Stimulated activated CD8-positive, alpha-beta memory T cell treated with anti-CD3 and anti-CD28 coated beads, Interleukin-2, amount 100 ng/mL, for 48 hours (primary cell): ENCODE measurements around the gene SCARB1.
"Not testable (repeated sequence)": the region's sequence is repeated elsewhere in the genome, so short reads cannot be mapped to it uniquely, and the experiment has no call there.

Experiments
- DNase-seq, 2 donors: peaks; one replicate each; pipeline ENCODE4 v3.0.0-alpha.2; 2020; ENCODE audit warnings: low read depth in 2 of 2

The SCARB1 gene, protein sequence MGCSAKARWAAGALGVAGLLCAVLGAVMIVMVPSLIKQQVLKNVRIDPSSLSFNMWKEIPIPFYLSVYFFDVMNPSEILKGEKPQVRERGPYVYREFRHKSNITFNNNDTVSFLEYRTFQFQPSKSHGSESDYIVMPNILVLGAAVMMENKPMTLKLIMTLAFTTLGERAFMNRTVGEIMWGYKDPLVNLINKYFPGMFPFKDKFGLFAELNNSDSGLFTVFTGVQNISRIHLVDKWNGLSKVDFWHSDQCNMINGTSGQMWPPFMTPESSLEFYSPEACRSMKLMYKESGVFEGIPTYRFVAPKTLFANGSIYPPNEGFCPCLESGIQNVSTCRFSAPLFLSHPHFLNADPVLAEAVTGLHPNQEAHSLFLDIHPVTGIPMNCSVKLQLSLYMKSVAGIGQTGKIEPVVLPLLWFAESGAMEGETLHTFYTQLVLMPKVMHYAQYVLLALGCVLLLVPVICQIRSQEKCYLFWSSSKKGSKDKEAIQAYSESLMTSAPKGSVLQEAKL

DNA sequence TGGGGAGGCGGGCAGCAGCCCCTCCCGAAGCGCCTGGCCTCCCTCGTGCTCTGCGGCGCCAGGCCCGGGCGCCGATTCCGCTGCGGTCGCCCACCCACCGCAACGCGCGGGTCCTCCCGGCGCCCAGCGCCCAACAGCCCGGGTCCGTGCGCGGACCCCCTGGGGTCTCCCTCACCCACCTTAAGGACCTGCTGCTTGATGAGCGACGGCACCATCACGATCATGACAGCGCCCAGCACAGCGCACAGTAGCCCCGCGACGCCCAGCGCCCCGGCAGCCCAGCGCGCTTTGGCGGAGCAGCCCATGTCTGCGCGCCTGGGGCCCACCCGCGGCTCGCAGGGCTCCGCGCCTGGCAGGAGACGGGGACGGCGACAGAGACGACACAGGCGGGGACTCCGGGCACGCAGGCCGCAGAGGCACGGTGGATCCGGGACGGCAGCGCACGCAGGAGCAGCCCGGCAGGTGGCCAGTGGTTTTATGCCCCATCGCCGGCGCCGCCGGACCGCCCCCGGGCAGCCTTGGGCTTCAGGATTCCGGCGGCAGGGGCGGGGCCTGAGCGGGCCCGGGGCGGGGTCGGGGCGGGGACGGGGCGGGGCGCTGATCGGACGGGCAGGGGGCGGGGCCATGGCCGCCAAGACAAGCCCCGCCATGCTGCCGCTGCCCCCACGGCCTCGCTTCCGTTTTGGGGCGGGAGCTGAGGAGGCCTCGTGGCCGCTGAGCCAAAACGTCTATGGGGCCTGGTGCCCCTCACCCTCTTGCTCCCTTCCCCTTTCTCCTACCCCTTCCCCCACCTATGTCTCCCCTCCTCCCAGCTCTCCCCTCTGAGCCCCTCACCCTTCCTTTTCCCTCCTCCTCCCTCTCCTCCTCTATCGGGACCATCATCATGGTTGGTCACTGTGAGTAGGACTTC, at the start of gene SCARB1:
TSS of gene SCARB1 (minus strand) at position 449 of the 910 bp plus-strand sequence. CDS start at position 305, 144 bp downstream.
- peak; percentile 70 to 76 for DNase-seq

DNA sequence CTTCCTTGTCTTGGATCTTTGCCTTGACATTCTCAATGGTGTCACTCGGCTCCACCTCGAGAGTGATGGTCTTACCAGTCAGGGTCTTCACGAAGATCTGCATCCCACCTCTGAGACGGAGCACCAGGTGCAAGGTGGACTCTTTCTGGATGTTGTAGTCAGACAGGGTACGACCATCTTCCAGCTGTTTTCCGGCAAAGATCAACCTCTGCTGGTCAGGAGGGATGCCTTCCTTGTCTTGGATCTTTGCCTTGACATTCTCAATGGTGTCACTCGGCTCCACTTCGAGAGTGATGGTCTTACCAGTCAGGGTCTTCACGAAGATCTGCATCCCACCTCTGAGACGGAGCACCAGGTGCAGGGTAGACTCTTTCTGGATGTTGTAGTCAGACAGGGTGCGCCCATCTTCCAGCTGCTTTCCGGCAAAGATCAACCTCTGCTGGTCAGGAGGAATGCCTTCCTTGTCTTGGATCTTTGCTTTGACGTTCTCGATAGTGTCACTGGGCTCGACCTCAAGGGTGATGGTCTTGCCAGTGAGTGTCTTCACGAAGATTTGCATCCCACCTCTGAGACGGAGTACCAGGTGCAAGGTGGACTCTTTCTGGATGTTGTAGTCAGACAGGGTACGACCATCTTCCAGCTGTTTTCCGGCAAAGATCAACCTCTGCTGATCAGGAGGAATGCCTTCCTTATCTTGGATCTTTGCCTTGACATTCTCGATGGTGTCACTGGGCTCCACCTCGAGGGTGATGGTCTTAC, 49.0 kb upstream of the SCARB1 start:
- DNase-seq = not testable (repeated sequence)

DNA sequence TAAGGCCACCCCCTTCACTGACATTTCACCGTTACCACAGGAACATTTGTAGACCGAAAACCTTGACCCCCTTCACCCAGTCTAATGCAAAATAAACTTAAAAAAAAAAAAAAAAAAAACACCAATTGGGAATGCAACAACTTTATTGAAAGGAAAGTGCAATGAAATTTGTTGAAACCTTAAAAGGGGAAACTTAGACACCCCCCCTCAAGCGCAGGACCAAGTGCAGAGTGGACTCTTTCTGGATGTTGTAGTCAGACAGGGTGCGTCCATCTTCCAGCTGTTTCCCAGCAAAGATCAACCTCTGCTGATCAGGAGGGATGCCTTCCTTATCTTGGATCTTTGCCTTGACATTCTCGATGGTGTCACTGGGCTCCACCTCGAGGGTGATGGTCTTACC, 47.9 kb upstream of the SCARB1 start:
- not testable (repeated sequence) for DNase-seq

DNA sequence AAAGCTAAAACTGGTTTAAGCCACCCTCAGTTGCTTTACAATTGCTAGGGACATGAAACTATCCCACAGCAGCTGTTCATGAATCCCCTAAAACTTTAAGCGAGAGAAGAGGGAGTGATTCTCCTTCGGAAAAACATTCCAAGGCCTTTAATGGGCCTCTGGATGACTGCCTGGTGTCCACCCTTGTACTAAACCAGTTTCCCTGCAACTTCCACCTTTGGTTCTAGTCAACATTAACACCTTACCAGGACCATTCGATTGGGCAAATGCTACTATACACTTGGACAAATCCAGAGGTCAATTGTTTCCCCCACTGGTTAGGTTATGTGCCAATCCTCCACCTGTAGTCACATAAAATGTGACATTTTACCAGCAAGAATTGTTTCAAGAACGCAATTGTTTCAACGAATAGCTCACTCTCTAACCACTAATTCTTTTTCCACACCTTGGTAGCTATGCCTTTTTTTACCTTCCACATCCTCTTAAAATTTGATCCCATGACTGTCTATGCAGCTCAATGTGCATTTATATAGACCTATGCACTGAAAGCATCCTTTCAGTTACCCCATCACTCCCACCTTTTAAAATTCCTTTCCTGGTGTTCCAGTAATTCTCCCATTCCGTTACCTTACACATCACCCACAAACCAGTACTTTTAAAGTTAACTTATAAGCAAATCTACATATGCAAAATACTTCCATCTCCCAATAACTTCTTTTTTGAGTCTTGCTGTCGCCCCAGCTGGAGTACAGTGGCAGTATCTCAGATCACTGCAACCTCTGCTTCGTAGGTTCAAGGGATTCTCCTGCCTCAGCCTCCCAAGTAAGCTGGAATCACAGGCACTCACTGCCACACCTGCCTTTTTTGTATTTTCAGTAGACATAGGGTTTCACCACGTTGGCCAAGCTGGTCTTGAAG, 47.2 kb upstream of the SCARB1 start:
- no peak for DNase-seq

DNA sequence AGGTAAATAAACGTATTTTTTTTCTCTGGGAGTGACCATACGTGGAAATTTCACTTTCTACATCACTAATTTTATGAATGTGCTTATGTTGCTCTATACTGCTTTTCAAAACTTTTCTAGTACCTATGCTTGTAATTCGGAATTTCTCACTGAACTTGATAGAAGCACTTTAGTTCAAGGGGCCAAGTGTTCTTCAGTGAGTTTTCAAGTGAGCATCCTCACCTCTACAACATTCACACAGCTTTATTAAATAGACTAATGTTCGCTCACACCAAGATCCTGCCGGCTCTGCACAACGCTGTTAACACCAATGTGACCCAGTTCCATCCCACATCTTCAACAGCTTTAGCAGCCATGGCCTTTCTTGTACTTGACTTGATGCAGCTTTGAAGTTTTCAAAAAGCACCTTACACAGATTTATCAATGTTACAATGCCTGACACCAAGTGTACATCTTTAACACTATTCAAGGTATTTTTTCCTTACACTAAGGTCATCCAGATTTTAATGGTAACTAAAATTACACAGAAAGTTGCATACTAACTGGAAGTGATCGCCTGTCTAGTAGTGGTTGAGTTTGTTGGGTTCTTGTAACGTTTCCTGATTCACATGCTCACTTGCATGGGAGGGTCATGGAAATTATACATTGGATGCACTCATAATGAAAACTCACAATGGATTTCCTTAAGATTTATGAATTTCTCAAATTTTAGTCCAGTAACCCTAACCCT, 46.3 kb upstream of the SCARB1 start:
- DNase-seq = no peak

DNA sequence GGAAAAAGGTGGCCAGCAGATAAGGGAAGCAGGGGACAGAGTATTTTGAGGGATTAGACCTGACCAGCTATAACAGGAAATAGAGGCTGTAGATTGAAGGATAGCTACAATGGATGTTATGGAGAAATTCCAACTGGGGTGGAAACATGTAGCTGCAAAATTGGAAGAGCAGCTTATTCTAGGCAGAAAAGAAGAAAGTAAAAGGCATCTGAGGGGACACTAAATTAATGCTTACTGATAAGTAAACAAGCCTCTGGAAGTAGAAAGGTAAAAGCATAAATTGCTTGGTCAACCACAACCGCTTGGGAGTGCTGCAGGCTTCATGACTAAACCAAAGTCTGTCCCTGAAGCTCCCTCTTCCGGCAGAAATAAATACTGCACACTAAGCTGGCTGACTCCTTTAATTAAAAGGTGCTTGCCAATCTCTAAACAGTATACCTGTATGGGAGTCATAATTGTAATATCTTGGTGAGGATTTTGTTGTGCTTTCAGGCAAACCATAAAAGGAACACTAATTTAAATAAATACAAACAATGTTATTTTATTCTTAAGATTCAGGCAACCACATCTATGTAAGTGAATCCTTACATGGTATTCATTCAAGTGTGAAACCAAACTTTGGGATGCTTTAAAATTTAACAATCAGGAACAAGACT, 43.1 kb upstream of the SCARB1 start:
- DNase-seq = peak in 1 of 2 donors; percentile 75

DNA sequence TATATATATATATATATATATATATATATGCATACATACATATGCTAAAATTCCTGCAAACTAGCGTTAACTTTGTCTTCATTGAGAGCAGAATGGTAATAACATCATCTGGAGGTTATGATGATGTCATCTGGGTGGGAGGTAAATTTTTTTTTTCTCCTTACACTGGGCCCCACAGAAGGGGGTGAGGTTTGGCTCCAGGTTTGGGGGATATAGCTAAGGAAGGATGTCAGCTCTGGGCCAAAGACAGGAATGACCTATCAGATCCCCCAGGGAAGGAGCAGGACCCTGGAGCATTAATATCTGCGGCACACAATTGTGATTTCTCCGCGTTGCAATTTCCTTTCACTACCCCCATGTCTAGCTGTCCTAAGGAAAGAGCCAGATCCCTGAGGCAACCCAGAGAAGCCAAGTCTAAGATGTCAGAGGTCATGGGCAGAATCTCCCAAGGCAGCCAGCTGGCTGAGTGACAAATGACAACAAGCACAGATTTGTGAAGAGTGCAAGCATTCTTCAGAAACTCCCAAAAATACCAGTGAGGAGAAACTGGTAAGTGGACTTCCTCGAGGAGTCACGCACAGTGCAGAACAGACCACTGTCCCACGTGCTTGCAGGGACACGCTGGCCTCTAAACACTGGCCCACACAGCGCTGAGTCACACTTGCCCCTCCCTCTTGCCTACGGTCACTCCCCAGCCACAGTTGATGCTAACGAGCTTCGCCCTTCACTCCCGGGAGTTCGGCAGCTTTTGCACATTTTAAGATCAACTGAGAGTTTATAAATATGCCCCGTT, 40.8 kb upstream of the SCARB1 start:
- no peak for DNase-seq

DNA sequence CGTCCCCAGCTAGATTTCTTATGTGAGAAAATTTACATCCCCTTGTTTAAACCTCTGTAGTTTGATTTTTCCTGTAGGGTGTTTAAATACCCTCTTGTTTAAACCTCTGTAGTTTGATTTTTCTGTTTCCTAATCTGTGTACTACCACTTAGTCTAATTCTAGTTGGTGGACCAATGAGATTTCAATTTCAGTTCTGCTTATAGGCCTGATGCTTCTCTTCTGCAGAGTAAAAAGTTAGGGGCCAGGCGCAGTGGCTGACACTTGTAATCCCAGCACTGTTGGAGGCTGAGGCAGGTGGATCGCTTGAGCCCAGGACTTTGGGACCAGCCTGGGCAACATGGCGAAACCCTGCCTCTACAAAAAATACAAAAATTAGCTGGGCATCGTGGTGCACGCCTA, 39.3 kb upstream of the SCARB1 start:
- DNase-seq = no peak

DNA sequence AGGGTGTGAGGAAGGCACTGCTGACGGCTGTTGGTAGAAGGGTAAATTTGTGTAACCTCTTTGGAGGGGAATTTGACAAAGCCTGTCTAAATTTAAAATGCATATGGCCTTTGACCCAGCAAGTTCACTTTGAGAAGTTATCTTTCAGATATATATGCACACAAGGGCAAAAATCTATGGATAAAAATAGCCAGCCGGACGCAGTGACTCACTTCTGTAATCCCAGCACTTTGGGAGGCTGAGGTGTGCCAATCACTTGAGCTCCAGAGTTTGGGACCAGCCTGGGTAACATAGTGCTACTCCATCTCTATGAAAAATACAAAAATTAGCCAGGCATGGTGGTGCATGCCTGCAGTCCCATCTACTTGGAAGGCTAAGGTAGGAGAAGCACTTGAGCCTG, 37.3 kb upstream of the SCARB1 start:
- no peak for DNase-seq

DNA sequence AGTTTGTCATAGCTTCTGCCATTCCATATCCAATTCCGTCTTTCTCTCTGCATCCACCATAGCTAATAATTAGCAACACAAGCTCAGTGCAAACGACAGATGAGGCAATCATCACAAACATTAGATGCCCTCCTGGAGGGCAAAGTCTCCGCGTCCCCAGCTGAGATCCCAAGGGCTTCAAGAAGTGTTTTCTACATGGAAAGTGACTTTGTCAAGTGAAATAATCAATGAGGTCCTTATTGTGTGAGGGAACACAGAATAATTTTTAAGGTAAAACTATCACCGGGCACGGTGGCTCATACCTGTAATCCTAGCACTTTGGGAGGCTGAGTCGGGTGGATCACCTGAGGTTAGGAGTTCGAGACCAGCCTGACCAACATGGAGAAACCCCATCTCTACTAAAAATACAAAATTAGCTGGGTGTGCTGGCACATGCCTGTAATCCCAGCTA, 36.7 kb upstream of the SCARB1 start:
- not testable (repeated sequence) for DNase-seq

DNA sequence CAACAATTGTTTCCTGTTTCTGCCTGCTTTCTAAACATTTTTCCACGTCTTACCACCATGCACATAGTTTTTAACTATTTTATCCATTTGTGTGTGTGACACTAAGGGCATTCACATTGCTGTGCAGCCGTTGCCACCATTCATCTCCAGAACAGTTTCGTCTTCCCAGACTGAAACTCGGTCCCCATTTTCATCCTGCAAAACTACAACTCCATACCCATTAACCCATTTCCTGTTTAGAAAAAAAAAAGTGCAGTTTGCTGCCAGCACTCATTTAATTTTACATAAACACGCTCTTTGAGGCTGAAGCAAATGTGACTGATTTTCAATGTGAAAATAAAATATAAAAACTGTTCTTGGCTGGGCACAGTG, 35.2 kb upstream of the SCARB1 start:
- DNase-seq = no peak

DNA sequence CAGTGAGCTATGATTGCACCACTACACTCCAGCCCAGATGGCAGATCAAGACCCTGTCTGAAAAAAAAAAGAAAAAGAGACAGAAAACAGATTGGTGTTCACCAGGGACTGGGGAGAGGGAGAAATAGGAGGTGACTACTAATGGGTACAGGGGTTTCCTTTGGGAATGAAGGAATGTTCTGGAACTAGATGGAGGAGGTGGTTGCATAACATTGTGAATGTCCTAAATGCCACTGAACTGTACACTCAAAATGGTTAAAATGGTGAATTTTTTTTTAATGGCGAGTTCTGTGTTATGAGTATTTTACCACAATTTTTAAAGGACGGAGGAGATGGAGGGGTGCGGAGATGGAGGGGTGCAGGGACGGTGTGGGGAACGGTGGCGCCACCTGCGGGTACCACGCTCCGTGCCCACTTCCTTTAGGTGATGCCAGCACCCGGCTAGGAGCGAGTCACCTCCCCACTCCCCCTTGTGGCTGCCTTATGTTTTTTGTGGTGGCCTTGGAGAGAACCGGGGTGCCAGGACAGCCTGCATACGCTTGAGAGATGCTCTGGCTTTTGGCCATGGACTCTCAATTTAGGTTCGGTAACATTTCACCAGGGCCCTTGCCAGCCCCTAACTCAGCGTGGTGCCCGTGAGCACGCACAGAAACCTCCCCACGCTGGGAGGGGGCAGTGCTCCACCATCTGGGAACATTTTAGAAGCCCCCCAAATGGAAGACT, 34.7 kb upstream of the SCARB1 start:
- peak; percentile 37 to 52 for DNase-seq

DNA sequence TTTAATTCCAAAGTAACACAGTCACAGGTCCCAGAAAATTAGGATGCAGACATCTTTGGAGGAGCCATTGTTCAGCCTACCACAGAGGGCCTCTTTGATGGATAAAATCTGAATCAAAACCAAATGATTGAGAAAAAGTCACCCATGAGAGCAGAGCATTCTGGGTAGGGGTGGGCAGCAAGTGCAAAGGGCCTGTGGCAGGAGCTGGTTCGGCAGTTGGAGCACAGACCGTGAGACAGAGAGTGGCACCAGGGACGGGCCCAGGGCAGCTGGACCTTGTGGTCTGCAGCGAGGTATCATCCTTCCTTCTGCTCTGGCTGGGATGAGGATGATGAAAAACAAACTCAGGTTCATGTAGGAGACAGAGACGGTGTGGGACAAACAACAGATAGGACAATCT, 32.8 kb upstream of the SCARB1 start:
- no peak for DNase-seq

DNA sequence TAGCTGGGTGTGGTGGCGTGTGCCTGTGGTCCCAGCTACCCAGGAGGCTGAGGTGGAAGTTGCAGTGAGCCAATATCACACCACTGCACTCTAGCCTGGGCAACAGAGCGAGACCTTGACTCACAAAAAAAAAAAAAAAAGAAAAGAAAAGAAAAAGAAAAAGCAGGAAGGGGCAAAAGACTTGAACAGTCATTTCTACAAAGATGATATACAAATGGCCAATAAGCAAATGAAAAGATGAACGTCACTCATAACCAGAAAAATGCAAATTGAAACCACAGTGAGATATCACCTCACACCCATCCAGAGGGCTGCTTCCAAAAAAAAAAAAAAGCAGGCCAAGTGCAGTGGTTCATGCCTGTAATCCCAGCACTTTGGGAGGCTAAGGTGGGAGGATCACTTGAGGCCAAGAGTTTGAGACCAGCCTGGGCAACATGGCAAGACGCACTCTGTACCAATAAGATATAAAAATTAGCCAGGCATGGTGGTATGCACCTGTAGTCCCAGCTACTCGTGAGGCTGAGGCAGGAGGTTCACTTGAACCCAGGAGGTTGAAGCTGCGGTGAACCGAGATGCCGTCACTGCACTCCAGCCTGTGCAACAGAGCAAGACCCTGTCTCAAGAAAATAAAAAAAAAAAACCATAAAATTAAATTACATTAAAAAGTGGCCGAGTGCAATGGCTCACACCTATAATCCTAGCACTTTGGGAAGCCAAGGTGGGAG, 30.3 kb upstream of the SCARB1 start:
- DNase-seq = no peak

DNA sequence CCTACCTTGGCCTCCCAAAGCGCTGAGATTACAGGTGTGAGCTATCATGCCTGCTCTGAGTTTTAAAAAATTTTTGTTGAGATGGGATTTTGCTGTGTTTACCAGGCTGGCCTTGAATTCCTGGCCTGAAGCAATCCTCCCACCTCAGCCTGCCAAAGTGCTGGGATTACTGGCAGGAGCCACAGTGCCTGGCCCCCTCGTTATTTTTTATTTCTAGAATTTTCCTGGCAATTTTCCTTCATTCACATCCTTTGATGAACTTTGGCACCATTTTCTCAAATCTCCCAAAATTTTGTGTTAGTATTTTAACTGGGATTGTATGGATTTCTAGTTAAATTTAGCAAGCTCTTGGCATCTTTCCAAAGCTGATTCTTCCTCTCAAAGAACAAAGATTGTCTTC, 24.6 kb upstream of the SCARB1 start:
- DNase-seq = no peak

DNA sequence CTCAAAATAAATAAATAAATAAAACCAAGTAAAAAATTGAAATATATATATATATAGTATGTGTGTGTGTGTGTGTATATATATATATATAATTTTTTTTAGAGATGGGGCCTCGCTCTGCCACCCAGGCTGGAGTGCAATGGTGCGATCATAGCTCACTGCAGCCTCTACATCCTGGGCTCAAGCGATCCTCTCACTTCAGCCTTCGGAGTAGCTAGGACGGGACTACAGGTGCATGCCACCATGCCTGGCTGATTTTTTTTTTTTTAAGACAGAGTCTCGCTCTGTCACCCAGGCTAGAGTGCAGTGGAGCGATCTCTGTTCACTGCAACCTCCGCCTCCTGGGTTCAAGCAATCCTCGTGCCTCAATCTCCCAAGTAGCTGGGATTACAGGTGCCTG, 24.1 kb upstream of the SCARB1 start:
- DNase-seq = not testable (repeated sequence)
